Measurements from ENCODE around the gene APLF.
"Not testable (repeated sequence)": the region's sequence is repeated elsewhere in the genome, so short reads cannot be mapped to it uniquely, and the experiment has no call there.

Gene APLF

GRCh38 chr2:68482296-68482820 is 15.0 kb downstream of the APLF start:
- DNase-seq: no peak

GRCh38 chr2:68483011-68483410 is 15.6 kb downstream of the APLF start:
- DNase-seq: no peak

- peak; percentile 27 for DNase-seq
Measured at GRCh38 chr2:68487773-68488355, 20.5 kb downstream of the APLF start.

- DNase-seq: not testable (repeated sequence)
Measured at GRCh38 chr2:68488605-68489004, 21.2 kb downstream of the APLF start.

- DNase-seq: no peak
Measured at GRCh38 chr2:68489282-68489681, 21.9 kb downstream of the APLF start.

GRCh38 chr2:68491582-68491981 is 24.2 kb downstream of the APLF start:
- DNase-seq: no peak

GRCh38 chr2:68499133-68499532 is 31.7 kb downstream of the APLF start:
- no peak for DNase-seq

GRCh38 chr2:68500649-68501048 is 33.3 kb downstream of the APLF start:
- no peak for DNase-seq

GRCh38 chr2:68501768-68502167 is 34.4 kb downstream of the APLF start:
- no peak for DNase-seq

GRCh38 chr2:68505603-68506159 is 38.3 kb downstream of the APLF start:
- no peak for DNase-seq

- DNase-seq: no peak
Measured at GRCh38 chr2:68506170-68506569, 38.8 kb downstream of the APLF start.

- DNase-seq: no peak
Measured at GRCh38 chr2:68512326-68512725, 44.9 kb downstream of the APLF start.

GRCh38 chr2:68512966-68513365 is 45.6 kb downstream of the APLF start:
- DNase-seq: no peak

GRCh38 chr2:68514316-68514929 is 47.0 kb downstream of the APLF start:
- DNase-seq: no peak

- DNase-seq: no peak
Measured at GRCh38 chr2:68516051-68516955, 48.9 kb downstream of the APLF start.

- DNase-seq: no peak
Measured at GRCh38 chr2:68519236-68519635, 51.9 kb downstream of the APLF start.

- peak; percentile 68 for DNase-seq
Measured at GRCh38 chr2:68521037-68521436, 53.7 kb downstream of the APLF start.

- not testable (repeated sequence) for DNase-seq
Measured at GRCh38 chr2:68526943-68527342, 59.6 kb downstream of the APLF start.

- not testable (repeated sequence) for DNase-seq
Measured at GRCh38 chr2:68527343-68528081, 60.1 kb downstream of the APLF start.

- not testable (repeated sequence) for DNase-seq
Measured at GRCh38 chr2:68529156-68529555, 61.8 kb downstream of the APLF start.

- DNase-seq: not testable (repeated sequence)
Measured at GRCh38 chr2:68529651-68530050, 62.3 kb downstream of the APLF start.

- no peak for DNase-seq
Measured at GRCh38 chr2:68536000-68536399, 68.6 kb downstream of the APLF start.

GRCh38 chr2:68537011-68537410 is 69.6 kb downstream of the APLF start:
- no peak for DNase-seq

All from activated CD4-positive, alpha-beta T cell treated with anti-CD3 and anti-CD28 coated beads, Interleukin-10, Interleukin-2, amounts not matched to agents 100 ng/mL and 50 ng/mL, durations not matched to agents 16 hours and 8 hours (primary cell).